NCI-H2227 (cell line): ENCODE data around the gene TFAM.

ENCODE experiments used
- DNase-seq: peaks from one replicate; lab custom pipeline; 2025; ENCODE audit not compliant: unreplicated experiment; lab: John Stamatoyannopoulos, UW

Gene TFAM

GRCh38 chr10:58384999-58385783 is at the start of gene TFAM:
TFAM (plus strand) TSS chr10:58385410; CDS start chr10:58385548, 138 bp downstream.
- peak; percentile 92 for DNase-seq

- no peak for DNase-seq
Observed at GRCh38 chr10:58336242-58336641, 49.0 kb upstream of the TFAM start.

- DNase-seq, result no peak
Observed at GRCh38 chr10:58341422-58341821, 43.8 kb upstream of the TFAM start.

- DNase-seq, result no peak
Observed at GRCh38 chr10:58341947-58342346, 43.3 kb upstream of the TFAM start.

GRCh38 chr10:58347967-58348366 is 37.2 kb upstream of the TFAM start:
- no peak for DNase-seq

- no peak for DNase-seq
Observed at GRCh38 chr10:58348571-58349033, 36.6 kb upstream of the TFAM start.

GRCh38 chr10:58350023-58350422 is 35.2 kb upstream of the TFAM start:
- DNase-seq, result no peak

- no peak for DNase-seq
Observed at GRCh38 chr10:58350619-58351323, 34.4 kb upstream of the TFAM start.

GRCh38 chr10:58351616-58352578 is 33.3 kb upstream of the TFAM start:
- no peak for DNase-seq

- no peak for DNase-seq
Observed at GRCh38 chr10:58352956-58353610, 32.1 kb upstream of the TFAM start.

GRCh38 chr10:58356756-58357155 is 28.5 kb upstream of the TFAM start:
- no peak for DNase-seq

GRCh38 chr10:58358314-58358933 is 26.8 kb upstream of the TFAM start:
- DNase-seq, result no peak

- no peak for DNase-seq
Observed at GRCh38 chr10:58358947-58359346, 26.3 kb upstream of the TFAM start.

- no peak for DNase-seq
Observed at GRCh38 chr10:58359541-58359940, 25.7 kb upstream of the TFAM start.

- no peak for DNase-seq
Observed at GRCh38 chr10:58360412-58361004, 24.7 kb upstream of the TFAM start.

- no peak for DNase-seq
Observed at GRCh38 chr10:58361353-58361752, 23.9 kb upstream of the TFAM start.

- no peak for DNase-seq
Observed at GRCh38 chr10:58362027-58362789, 23.0 kb upstream of the TFAM start.

GRCh38 chr10:58367069-58367468 is 18.1 kb upstream of the TFAM start:
- DNase-seq, result no peak

GRCh38 chr10:58371473-58371872 is 13.7 kb upstream of the TFAM start:
- no peak for DNase-seq
